ENCODE results near the gene ROBO4. TPM values are rescaled to one million over a fixed set of nuclear protein-coding genes. Genes with fewer than 3 reads are reported as not detected.
A peak's percentile ranks its signal among the peaks of the same experiment; 100 is the strongest.

Gene ROBO4
- total and polyA plus RNA-seq, 2 of the 13 experiments (the other 11 are each of a cell fraction or from before 2014, with no cell fraction given), result 0.07 to 1.1 TPM

- TF ChIP-seq GPN1 (CRISPR knock-in tag; IDR thresholded peaks at IDR 0.05; ENCODE audit: borderline replicate concordance) (no peak), ELF4 (CRISPR knock-in tag; IDR thresholded peaks at IDR 0.05; ENCODE audit: borderline replicate concordance) (no peak), ZNF609 (CRISPR knock-in tag; IDR thresholded peaks at IDR 0.05; ENCODE audit: borderline replicate concordance) (no peak), MTERF4 (CRISPR knock-in tag; IDR thresholded peaks at IDR 0.05) (no peak), ZNF639 (CRISPR knock-in tag; conservative IDR thresholded peaks at IDR 0.05) (no peak), SCMH1 (CRISPR knock-in tag; IDR thresholded peaks at IDR 0.05; ENCODE audit: borderline replicate concordance) (no peak), ZNF281 (CRISPR knock-in tag; IDR thresholded peaks at IDR 0.05; ENCODE audit: borderline replicate concordance) (no peak), KLF12 (CRISPR knock-in tag; IDR thresholded peaks at IDR 0.05; ENCODE audit: borderline replicate concordance) (no peak), SRF (IDR thresholded peaks at IDR 0.05; ENCODE audit: low read depth, low read length) (no peak), ATF4 (CRISPR knock-in tag; IDR thresholded peaks at IDR 0.05) (no peak), REL (CRISPR knock-in tag; conservative IDR thresholded peaks at IDR 0.05) (peak; percentile 67; the same call in 1 of the 2 replicates), KDM5B (CRISPR knock-in tag; IDR thresholded peaks at IDR 0.05; ENCODE audit: borderline replicate concordance) (peak; percentile 39; the same call in 1 of the 2 replicates), NONO (IDR thresholded peaks at IDR 0.05) (no peak), NONO (CRISPR knock-in tag; conservative IDR thresholded peaks at IDR 0.05) (no peak), CENPX (CRISPR knock-in tag; IDR thresholded peaks at IDR 0.05) (no peak), MXI1 (IDR thresholded peaks at IDR 0.05; ENCODE audit: borderline replicate concordance, low read depth, low read length) (no peak), ZNF766 (CRISPR knock-in tag; IDR thresholded peaks at IDR 0.05; ENCODE audit: borderline replicate concordance) (no peak; the same call in 1 of the 2 replicates)
Observed at GRCh38 chr11:124865902-124866851, 31.5 kb downstream of the ROBO4 start (continued).

Measured in HepG2 (cell line).